Stimulated activated CD8-positive, alpha-beta memory T cell treated with anti-CD3 and anti-CD28 coated beads, Interleukin-15, amount 100 ng/mL, for 24 hours (primary cell): ENCODE results near the gene UTS2R.

Experiments
- DNase-seq: peaks from one replicate; pipeline ENCODE4 v3.0.0-alpha.2; 2020; ENCODE audit warnings: low read depth

The UTS2R gene

GRCh38 chr17:82389379-82389778, 17.8 kb downstream of the UTS2R start:
- DNase-seq, result no peak

- no peak for DNase-seq
Measured at GRCh38 chr17:82390015-82390859, 18.7 kb downstream of the UTS2R start.

GRCh38 chr17:82390860-82391435, 19.4 kb downstream of the UTS2R start:
- DNase-seq, result no peak

GRCh38 chr17:82391496-82392066, 20.0 kb downstream of the UTS2R start:
- DNase-seq, result no peak

GRCh38 chr17:82392209-82392920, 20.8 kb downstream of the UTS2R start:
- DNase-seq, result no peak

GRCh38 chr17:82392941-82393340, 21.4 kb downstream of the UTS2R start:
- DNase-seq, result no peak

GRCh38 chr17:82394278-82394677, 22.7 kb downstream of the UTS2R start:
- no peak for DNase-seq

- DNase-seq, result no peak
Measured at GRCh38 chr17:82396601-82397435, 25.3 kb downstream of the UTS2R start.

GRCh38 chr17:82397449-82398335, 26.1 kb downstream of the UTS2R start:
- DNase-seq, result no peak

- DNase-seq, result no peak
Measured at GRCh38 chr17:82399041-82399441, 27.5 kb downstream of the UTS2R start.

GRCh38 chr17:82399601-82400101, 28.1 kb downstream of the UTS2R start:
- no peak for DNase-seq

- DNase-seq, result no peak
Measured at GRCh38 chr17:82400206-82400605, 28.6 kb downstream of the UTS2R start.

GRCh38 chr17:82400830-82401229, 29.3 kb downstream of the UTS2R start:
- DNase-seq, result peak; percentile 22

GRCh38 chr17:82402865-82403264, 31.3 kb downstream of the UTS2R start:
- DNase-seq, result no peak

- no peak for DNase-seq
Measured at GRCh38 chr17:82403662-82404660, 32.4 kb downstream of the UTS2R start.

- no peak for DNase-seq
Measured at GRCh38 chr17:82405051-82405450, 33.5 kb downstream of the UTS2R start.

GRCh38 chr17:82406131-82406671, 34.6 kb downstream of the UTS2R start:
- DNase-seq, result no peak

GRCh38 chr17:82407255-82407654, 35.7 kb downstream of the UTS2R start:
- DNase-seq, result no peak
